SK-N-SH treated with all-trans-retinoic acid at 6 μM for 48 hours (cell line): ENCODE data around the gene LGALS7.

Experiments
- ATAC-seq: fragments of 200-7000 bp; cut with Tn5 transposase; 3 replicates; pipeline ENCODE4 v1.9.1; 2020; ENCODE audit warnings: mild to moderate bottlenecking, moderate library complexity
- BACH2 ChIP-seq: fragments of 250-450 bp; sonication (Bioruptor Pico); IDR thresholded peaks from 2 replicates; pipeline ENCODE4 v1.9.0; 2021; ENCODE audit warnings: mild to moderate bottlenecking, borderline replicate concordance
- ESRRG ChIP-seq: fragments of 250-450 bp; sonication (Bioruptor Pico); IDR thresholded peaks from 2 replicates; pipeline ENCODE4 v1.6.1; 2021; ENCODE audit warnings: mild to moderate bottlenecking
- GLIS3 ChIP-seq: fragments of 250-450 bp; sonication (Bioruptor Pico); IDR thresholded peaks from 2 replicates; pipeline ENCODE4 v1.5.0; 2020; ENCODE audit warnings: mild to moderate bottlenecking, moderate library complexity
- OSR1 ChIP-seq: fragments of 250-450 bp; sonication (Bioruptor Pico); IDR thresholded peaks from 2 replicates; pipeline ENCODE4 v1.8.0; 2022; ENCODE audit warnings: moderate library complexity, mild to moderate bottlenecking, inconsistent platforms
- PATZ1 ChIP-seq: fragments of 250-450 bp; sonication (Bioruptor Pico); IDR thresholded peaks from 2 replicates; pipeline ENCODE4 v1.8.0; 2020; ENCODE audit warnings: mild to moderate bottlenecking, moderate library complexity, borderline replicate concordance
- RARB ChIP-seq: fragments of 250-450 bp; sonication (Bioruptor Pico); IDR thresholded peaks from 2 replicates; pipeline ENCODE4 v1.8.0; 2021; ENCODE audit warnings: mild to moderate bottlenecking, moderate library complexity
- TCF4 ChIP-seq: fragments of 250-450 bp; sonication (Bioruptor Pico); IDR thresholded peaks from 2 replicates; pipeline ENCODE4 v1.8.0; 2021; ENCODE audit warnings: mild to moderate bottlenecking, moderate library complexity, borderline replicate concordance
- TOX ChIP-seq: fragments of 250-450 bp; sonication (Bioruptor Pico); IDR thresholded peaks from 2 replicates; pipeline ENCODE4 v1.8.0; 2021; ENCODE audit warnings: mild to moderate bottlenecking, moderate library complexity, borderline replicate concordance
- TSHZ2 ChIP-seq: fragments of 250-450 bp; sonication (Bioruptor Pico); IDR thresholded peaks from 2 replicates; pipeline ENCODE4 v1.5.0; 2020; ENCODE audit warnings: mild to moderate bottlenecking, moderate library complexity
- ZC3H10 ChIP-seq: fragments of 250-450 bp; sonication (Bioruptor Pico); IDR thresholded peaks from 2 replicates; pipeline ENCODE4 v1.5.1; 2021; ENCODE audit warnings: mild to moderate bottlenecking, moderate library complexity
- ZFP3 ChIP-seq: fragments of 250-450 bp; sonication (Bioruptor Pico); IDR thresholded peaks from 2 replicates; pipeline ENCODE4 v1.5.0; 2020; ENCODE audit warnings: mild to moderate bottlenecking, moderate library complexity
- ZNF565 ChIP-seq: fragments of 450-650 bp; formaldehyde crosslinking; conservative IDR thresholded peaks from 2 replicates; pipeline ENCODE4 v1.5.0; 2020; ENCODE audit warnings: low read depth, mild to moderate bottlenecking, moderate library complexity
- ZNF70 ChIP-seq: fragments of 450-650 bp; formaldehyde crosslinking; IDR thresholded peaks from 2 replicates; pipeline ENCODE4 v1.5.0; 2020; ENCODE audit warnings: mild to moderate bottlenecking, moderate library complexity
- ZNF8 ChIP-seq: fragments of 450-650 bp; formaldehyde crosslinking; IDR thresholded peaks from 2 replicates; pipeline ENCODE4 v1.5.0; 2020; ENCODE audit warnings: mild to moderate bottlenecking, moderate library complexity
- TF ChIP-seq, protein P1 (sequence below): fragments of 250-450 bp; sonication (Bioruptor Pico); IDR thresholded peaks from 2 replicates; pipeline ENCODE4 v1.5.1; 2020; ENCODE audit warnings: low read depth, mild to moderate bottlenecking, moderate library complexity
- TF ChIP-seq, protein P2 (sequence below): fragments of 250-450 bp; sonication (Bioruptor Pico); IDR thresholded peaks from 2 replicates; pipeline ENCODE4 v1.5.1; 2021; ENCODE audit warnings: mild to moderate bottlenecking, moderate library complexity
- TF ChIP-seq, protein P3 (sequence below): fragments of 250-450 bp; sonication (Bioruptor Pico); IDR thresholded peaks from 2 replicates; pipeline ENCODE4 v1.8.0; 2021; ENCODE audit warnings: low read depth, mild to moderate bottlenecking, moderate library complexity, borderline replicate concordance

The LGALS7 gene

GRCh38 chr19:38735257-38735686, 38.0 kb downstream of the LGALS7 start (continued):
- TF ChIP-seq, protein P1, sequence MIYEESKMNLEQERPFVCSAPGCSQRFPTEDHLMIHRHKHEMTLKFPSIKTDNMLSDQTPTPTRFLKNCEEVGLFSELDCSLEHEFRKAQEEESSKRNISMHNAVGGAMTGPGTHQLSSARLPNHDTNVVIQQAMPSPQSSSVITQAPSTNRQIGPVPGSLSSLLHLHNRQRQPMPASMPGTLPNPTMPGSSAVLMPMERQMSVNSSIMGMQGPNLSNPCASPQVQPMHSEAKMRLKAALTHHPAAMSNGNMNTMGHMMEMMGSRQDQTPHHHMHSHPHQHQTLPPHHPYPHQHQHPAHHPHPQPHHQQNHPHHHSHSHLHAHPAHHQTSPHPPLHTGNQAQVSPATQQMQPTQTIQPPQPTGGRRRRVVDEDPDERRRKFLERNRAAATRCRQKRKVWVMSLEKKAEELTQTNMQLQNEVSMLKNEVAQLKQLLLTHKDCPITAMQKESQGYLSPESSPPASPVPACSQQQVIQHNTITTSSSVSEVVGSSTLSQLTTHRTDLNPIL (CRISPR knock-in tag): no peak
- no peak for TF ChIP-seq ZC3H10 (CRISPR knock-in tag)
- no peak for TF ChIP-seq ZNF70 (CRISPR knock-in tag)
- no peak for TF ChIP-seq TOX
- TF ChIP-seq ESRRG (CRISPR knock-in tag): no peak
- TF ChIP-seq ZFP3: no peak

DNA sequence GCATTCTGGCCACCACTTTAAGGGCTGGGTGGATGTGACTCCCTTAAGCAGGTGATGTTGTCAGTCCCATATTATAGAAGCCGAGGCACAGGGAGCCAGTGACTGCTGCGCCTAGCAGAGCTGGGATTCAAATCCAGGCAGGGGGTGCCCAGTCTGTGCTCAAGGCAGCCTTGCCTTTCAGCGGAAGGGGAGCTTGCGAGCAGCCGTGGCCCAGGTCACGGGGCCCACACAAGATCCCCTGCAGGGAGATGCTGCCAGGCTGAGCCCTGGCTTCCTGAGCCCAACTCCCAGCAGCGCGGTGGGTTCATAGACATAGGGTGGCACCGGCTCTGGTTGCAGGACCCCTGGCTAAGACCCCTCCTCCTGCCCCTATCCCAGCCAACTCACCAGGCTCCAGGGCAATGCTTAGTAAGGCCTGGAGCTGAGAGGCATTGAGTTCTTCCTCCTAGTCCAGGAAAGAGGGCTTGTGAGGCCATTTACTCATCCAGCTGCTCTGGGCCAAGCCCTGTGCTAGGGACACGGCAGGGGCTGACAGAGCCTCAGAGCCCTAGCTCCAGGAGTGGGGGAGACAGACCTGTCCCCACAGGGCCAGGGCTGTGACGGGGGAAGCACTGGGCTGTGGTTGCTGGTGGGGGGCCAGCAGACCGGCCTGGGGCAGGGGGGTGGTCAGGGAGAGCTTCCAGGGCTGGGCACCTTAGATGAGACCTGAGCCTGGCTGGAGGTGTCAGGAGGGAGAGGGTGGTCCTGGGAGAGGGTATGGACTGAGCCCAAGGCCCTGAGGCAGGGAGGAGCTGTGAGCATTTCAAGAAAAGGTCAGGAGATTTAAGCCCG, 38.7 kb downstream of the LGALS7 start:
- no peak for TF ChIP-seq TCF4 (CRISPR knock-in tag)
- peak; percentile 24 for ATAC-seq

- TF ChIP-seq TSHZ2 (CRISPR knock-in tag) (no peak), ZNF8 (CRISPR knock-in tag) (no peak), RARB (no peak), TOX (no peak), TCF4 (CRISPR knock-in tag) (no peak), ZNF565 (CRISPR knock-in tag) (no peak), ZC3H10 (CRISPR knock-in tag) (no peak), PATZ1 (CRISPR knock-in tag) (no peak), OSR1 (no peak), GLIS3 (CRISPR knock-in tag) (no peak), ZNF70 (CRISPR knock-in tag) (no peak), BACH2 (no peak)
- TF ChIP-seq, protein P2, sequence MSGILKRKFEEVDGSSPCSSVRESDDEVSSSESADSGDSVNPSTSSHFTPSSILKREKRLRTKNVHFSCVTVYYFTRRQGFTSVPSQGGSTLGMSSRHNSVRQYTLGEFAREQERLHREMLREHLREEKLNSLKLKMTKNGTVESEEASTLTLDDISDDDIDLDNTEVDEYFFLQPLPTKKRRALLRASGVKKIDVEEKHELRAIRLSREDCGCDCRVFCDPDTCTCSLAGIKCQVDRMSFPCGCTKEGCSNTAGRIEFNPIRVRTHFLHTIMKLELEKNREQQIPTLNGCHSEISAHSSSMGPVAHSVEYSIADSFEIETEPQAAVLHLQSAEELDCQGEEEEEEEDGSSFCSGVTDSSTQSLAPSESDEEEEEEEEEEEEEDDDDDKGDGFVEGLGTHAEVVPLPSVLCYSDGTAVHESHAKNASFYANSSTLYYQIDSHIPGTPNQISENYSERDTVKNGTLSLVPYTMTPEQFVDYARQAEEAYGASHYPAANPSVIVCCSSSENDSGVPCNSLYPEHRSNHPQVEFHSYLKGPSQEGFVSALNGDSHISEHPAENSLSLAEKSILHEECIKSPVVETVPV (CRISPR knock-in tag): no peak
- TF ChIP-seq, protein P1 (CRISPR knock-in tag): no peak
- peak; percentile 10 for ATAC-seq
These were observed 39.2 kb downstream of the LGALS7 start for GRCh38 chr19:38734176-38734425.

GRCh38 chr19:38733493-38734175, 39.7 kb downstream of the LGALS7 start:
- TF ChIP-seq TSHZ2 (CRISPR knock-in tag) (no peak), ZNF565 (CRISPR knock-in tag) (no peak)
- TF ChIP-seq, protein P3, sequence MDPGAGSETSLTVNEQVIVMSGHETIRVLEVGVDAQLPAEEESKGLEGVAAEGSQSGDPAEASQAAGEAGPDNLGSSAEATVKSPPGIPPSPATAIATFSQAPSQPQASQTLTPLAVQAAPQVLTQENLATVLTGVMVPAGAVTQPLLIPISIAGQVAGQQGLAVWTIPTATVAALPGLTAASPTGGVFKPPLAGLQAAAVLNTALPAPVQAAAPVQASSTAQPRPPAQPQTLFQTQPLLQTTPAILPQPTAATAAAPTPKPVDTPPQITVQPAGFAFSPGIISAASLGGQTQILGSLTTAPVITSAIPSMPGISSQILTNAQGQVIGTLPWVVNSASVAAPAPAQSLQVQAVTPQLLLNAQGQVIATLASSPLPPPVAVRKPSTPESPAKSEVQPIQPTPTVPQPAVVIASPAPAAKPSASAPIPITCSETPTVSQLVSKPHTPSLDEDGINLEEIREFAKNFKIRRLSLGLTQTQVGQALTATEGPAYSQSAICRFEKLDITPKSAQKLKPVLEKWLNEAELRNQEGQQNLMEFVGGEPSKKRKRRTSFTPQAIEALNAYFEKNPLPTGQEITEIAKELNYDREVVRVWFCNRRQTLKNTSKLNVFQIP (CRISPR knock-in tag): no peak
- peak; percentile 6 for ATAC-seq
